Stimulated activated CD4-positive, alpha-beta T cell treated with anti-CD3 and anti-CD28 coated beads, Interleukin-1b, Interleukin-23, amount 100 ng/mL, for 1 hour (primary cell): Measurements from ENCODE around the gene TRAPPC2.
"Not testable (repeated sequence)": the region's sequence is repeated elsewhere in the genome, so short reads cannot be mapped to it uniquely, and the experiment has no call there.

Experiments used
- DNase-seq, 2 donors: peaks; one replicate each; pipeline ENCODE4 v3.0.0-alpha.2; 2020; ENCODE audit warnings: low read depth in 2 of 2

TRAPPC2 gene

DNA sequence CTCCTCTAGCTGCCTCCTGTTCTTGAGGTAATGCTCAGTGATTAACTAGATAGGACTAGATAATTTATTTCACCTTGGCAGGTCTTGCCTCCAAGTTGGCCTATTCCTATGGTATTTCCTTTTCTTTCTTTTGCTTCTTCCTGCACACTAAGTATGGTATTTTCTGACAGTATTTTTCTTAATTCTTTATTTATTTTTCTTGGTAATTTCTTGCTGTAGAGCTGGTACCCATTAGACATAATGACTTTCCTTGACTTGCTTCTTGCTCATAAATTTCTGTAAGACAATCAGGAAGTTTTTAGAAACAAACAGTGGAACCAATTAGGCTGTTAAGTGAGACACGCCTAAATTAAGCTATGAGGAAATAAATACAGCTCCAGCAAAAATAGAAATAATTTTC is 36.0 kb downstream of the TRAPPC2 start:
- DNase-seq, result no peak

DNA sequence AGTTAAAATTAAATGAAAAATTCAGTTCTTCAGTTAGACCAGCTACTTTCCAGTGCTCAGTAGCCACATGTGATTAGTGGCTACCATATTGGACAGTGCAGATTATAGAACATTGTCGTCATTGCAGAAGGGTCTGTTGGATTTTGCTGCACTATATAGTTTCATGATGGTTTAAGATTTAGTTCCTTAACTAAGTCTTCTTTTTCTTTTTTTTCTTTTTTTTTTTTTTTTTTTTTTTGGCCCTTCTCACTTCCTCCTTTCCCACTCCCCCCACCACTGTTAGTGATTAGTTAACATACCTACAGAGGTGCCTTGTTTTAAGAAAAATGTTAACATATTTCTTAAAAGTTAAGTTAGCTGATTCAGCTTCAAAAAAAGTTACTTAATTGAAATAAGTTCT is 36.4 kb downstream of the TRAPPC2 start:
- DNase-seq, result no peak

DNA sequence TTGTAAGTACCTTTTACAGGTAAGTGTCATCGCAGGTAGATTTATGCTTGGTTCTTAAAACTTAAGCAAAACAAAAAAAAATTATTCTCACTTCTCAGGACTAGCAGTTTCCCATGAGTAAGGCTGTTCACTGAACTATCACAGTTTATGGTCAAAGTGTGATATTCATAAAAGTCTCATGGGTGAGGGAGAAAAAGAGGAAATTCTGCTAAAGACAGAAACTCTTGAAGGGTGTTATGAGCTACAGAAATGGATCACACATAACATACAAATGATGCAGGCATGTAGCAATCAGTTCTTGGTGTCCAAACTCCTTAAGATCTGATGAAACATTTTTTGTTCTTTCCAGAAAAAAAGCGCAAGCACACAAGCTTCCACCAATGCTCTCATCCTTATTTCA is 37.0 kb downstream of the TRAPPC2 start:
- no peak for DNase-seq

DNA sequence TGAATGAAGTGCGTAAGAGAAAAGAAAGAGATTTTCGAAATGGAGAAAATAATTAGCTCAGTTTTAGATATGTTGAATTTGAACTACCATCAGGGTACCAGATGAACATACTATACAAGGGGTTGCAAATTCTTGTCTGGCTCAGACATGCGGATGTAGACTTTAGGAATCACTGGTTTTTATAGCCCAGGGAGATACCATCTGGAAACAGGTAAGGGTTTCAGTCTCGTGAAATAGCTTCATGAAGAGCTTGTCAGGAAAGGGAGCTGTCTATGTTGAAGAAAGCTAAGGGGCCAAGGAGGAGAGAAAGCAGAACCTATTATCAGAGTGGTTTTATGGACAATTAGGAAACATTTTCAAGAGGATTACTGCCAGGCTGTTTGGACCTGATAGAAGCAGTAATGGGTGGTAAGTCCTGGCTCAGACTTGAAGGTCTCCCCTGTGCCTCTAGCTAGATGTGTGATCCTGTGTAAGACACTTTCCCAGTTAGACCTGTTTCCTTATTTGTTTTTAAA is 38.8 kb downstream of the TRAPPC2 start:
- DNase-seq, result no peak

DNA sequence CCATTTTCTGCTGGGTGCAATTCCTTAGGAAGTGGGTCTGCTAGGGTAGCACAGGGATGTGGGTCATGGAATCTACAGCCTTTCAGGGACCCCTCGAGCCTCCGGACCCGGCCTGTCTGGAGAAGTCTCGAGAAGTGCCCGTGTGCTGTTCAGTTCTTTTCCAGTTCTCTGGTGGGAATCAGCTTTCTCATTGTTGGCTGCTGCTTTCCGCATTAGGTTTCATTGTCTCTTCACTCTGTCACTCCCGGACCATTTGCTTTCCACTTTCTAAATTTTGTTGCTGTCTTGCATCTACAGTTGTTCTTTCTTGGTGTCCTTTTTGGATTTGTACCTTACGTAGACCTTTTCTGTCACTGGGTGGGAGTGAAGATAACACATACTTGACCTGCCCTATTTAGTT is 39.4 kb downstream of the TRAPPC2 start:
- no peak for DNase-seq

DNA sequence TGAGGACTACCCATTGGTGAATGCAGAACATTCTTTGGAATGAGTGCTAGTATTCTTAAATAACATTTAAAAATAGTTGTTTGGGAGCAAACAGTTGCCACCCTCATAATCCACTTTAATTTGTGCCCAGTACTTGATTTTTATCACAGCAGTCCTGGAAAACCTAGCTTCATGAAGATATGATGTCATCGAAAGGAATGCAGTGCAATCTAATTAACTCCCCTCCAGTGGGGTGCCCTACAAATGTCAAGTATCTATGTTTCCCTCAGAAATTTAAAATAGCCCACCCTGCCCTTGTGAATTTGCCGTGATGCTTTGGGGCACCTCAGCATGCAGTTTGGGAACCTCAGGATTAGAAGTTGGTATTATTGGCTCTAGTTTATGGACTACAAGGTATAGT is 40.1 kb downstream of the TRAPPC2 start:
- DNase-seq, result no peak

DNA sequence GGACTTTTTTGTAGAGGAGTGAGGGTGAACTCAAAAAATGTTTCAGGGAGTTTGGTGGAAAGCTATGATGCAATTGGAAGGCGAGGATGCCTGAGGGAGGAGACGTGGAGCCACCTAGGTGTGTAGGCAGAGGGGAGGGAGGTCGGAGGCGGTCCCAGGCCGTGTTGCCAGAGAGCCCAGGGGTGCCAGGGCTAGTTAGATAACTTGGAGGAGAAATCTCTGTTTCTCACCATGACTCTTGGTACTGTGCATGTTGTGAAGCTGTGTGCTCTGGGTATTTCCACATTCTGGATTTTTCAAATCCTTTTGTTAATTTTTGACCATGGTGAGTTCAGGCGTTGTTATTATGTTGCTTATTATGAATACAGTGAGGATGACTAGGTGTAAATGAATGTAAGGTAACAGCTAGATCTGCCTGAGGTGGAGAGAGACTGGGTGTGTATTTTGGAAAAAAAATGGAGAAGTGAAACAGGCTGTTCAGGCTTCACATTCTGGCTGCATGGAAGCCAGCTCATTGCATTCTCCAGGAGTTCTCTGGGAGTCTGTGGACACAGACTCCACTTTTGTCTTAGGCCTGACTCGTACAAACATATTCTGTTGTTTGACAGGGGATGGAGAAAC is 41.0 kb downstream of the TRAPPC2 start:
- no peak for DNase-seq

DNA sequence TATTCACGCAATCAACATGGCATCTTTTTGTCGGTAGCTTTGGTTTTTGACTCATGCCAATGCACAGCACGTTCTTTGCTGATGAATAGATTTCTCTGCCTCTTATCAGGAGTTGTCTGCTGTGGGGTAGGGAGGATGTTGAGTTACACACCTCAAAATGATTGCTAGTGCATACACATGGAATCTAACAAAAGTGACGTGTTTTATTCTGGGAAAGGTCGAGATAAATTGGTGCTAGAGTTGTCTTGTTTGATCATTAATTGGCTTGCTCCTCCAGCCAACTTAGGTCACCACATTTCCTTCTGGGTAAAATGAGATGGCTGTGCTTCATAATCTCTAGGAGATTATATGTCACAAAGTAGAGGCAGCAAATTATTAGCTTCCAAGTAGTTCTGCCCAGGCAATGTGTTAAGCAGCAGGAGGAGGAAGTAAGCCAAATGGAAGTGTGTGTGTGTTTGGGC is 41.6 kb downstream of the TRAPPC2 start:
- DNase-seq, result no peak

DNA sequence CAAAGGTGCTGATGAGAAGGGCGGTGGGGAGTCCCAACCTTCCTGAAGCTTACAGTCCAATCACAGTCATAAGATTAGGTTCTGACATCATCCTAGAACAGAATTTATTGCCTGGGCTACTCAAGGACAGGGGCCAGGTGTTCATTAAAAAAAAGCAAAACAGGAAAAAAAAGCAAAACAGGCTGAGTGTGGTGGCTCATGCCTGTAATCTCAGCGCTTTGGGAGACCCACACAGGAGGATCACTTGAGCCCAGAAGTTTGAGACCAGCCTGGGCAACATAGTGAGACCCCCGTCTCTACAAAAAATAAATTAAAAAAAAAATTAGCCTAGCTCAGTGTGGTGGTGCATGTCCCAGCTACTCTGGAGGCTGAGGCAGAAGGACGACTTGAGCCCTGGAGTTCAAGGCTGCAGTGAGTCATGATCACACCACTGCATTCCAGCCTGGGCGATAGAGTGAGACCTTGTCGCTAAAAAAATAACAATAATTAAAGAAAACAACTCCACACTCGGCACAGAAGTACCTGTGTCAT is 42.5 kb downstream of the TRAPPC2 start:
- no peak for DNase-seq

DNA sequence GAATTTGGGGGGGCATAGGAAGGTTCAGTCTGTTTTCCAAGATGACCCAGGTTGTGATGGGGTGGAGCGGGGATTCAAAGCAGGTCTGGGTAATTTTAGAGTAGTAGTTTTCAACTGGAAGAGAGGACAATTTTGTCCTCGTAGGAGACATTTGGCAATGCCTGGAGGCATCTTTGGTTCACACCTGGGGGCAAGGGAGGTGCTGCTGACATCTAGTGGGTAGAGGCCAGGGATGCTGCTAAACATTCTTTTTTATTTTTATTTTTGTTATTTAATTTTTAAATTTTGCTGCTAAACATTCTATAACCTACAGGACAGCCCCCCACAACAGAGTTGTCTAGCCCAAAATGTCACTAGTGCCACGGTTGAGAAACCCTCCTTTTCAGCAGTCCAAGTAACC is 43.6 kb downstream of the TRAPPC2 start:
- no peak for DNase-seq

DNA sequence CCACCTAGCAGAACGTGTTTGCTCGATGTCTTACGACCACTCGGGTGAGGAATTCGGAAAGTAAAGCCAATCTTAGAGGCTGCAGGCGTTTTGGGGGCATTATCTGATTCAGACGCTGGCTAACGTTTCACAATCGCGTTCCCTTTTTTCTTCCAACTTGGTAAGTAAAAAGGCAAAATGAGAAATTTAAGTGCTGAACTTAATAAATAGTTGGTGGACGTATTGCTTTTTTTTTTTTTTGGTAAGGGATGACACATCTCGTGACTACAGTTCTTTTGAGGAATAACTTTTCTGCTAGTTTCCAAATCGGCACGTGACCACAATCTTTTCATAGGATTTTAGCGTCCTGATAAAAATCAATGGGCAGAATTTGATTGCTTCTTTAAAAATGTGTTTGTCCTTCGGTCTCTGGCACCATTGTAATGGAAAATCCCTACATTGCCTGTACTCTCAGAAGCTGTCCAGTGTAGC is 44.6 kb downstream of the TRAPPC2 start:
- no peak for DNase-seq

DNA sequence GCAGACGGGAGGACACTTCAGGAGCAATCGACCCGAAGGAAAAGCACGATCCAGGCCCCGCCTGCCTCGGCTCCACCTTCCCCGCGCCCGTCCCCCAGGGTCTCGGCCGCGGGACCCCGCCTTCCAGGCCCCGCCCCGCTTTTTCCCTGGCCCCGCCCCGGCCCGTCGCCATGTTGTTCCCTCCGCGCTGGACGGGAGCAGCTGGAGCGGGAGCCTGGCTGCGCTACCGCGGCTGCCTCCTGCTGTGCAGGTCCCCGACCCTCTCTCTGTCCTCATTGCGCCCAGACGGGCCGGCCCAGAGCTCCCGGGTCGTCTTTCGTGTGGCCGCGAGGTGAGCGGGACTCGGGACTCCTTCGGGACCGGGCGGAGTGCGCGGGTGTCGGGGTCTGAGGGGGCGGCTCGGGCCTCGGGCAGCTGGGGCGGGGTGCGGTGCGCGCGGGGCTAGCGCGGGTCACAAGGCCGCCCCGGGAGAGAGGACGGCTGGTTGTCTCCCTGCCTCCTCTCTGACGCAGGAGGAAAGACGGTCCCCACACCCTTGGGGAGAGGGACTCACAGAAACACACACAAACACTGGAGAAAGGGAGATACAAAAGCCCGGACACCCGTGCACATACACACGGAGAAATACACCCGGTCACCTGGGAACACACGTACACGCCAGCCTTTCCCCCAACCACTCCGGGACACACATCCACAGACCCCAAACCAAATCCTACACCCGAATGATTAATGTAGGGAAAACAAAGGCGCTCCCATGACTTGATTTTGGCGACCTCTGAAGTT is 45.3 kb downstream of the TRAPPC2 start, which contains the start of gene RAB9A:
RAB9A (plus strand) TSS at position 171 of the 783 bp plus-strand sequence. CDS start 19,619 bp downstream, outside the sequence.
- DNase-seq, result peak; percentile 41 to 69

DNA sequence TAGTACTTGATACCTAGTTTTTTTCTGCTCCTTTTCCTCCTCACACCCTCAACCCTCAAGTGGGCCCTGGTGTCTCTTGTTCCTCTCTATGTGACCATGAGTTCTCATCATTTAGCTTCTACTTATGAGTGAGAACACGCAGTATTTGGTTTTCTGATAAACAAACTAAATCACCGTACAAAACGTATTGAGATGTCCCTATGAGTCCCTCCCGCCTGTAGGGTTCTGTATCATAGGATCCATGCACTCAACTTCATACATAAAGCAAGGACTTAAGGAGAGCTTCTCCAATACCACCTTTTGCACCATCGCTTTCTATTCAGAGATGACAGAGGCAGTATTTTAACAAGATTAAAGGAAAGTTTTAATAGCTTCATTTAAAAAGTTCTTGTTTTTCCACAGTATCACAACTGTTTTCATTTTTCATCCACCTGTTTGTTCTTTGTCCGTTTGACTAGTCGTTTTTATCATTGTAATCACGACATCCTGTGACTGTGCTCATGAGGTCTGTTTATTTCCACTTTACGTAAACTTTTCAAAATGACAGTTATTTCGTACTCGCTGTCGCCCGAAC is 45.9 kb downstream of the TRAPPC2 start:
- no peak for DNase-seq

DNA sequence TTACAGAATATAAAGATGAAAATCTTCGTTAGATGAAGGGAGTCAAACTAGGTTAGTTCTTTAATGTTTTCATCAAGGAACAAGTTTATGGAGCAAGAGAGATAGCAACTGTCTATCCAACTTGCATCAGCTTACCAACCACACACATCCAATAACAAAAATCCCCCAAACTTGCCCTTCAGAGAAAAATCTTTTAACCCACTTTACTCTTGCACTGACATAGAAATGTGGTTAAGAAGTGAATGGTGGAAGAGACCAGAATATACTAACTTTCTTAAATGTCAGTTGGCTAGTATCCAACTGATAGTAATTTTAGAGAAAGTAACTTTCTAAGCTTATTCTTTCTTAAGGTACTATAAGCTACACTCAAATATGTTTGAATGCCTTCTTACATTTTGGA is 47.2 kb downstream of the TRAPPC2 start:
- DNase-seq, result no peak

DNA sequence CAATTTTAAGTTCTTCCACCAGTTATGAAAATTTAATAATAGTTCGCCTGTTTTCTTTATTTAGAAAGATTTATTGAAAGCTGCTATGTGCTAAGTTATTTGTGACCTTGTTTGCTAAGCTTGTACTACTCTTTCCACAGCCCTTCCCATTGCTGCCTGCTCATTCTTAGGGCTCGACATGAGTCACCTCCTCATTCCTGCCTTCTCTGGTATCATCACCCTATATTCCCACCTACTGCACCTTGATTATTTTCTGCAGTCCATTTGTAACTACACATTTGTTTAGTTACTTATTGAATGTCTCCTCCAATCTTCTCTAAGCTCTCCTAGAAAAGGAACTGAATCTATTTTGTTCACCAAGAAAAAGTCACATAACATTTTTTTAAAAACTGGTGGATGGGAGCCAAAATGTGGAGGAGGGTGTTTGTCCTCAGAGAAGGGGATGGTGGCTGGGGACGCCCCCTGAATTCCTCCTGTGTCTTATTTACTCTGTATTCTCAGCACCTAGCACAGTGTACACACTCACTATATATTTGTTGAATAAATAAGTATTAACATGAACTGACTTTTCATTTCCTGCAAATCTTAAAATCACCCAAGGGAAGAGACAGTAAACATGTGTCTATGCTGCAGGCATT is 49.2 kb downstream of the TRAPPC2 start:
- no peak for DNase-seq

DNA sequence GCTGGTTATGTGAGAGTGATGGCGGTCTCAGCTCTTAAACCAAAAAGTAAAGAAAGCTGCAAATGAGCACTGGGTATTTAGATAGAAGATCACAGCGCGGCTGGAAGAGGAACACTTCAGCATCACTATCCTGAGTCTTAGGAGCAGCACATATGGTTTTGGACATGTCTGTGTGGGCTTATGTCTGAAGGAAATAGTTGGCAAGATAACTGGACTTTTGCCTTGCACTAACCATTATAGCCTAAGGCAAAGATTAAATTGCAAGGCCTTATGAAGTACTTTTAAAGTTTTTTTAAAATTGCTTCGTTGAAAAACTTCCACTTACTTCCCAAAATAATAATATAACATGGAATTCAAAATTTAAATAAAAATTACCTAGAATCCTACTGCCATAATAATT is 50.1 kb downstream of the TRAPPC2 start:
- DNase-seq, result no peak

DNA sequence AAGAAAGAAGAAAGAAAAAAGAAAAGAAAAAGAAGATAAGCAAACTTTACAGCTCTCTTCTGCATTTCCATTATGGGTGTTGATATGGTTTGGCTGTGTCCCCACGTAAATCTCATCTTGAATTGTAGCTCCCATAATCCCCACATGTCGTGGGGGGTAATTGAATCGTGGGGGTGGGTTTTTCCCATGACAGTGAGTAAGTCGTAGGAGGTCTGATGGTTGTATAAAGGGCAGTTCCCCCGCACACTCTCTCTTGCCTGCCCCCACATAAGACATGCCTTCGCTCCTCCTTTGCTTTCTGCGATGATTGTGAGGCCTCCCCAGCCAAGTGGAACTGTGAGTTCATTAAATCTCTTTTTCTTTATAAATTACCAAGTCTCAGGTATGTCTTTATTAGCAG is 52.8 kb downstream of the TRAPPC2 start:
- no peak for DNase-seq

DNA sequence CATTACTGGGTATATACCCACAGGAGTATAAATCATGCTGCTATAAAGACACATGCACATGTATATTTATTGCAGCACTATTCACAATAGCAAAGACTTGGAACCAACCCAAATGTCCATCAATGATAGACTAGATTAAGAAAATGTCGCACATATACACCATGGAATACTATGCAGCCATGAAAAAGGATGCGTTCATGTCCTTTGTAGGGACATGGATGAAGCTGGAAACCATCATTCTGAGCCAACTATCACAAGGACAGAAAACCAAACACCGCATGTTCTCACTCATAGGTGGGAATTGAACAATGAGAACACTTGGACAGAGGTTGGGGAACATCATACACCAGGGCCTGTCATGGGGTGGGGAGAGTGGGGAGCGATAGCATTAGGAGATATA is 54.7 kb downstream of the TRAPPC2 start:
- not testable (repeated sequence) for DNase-seq

DNA sequence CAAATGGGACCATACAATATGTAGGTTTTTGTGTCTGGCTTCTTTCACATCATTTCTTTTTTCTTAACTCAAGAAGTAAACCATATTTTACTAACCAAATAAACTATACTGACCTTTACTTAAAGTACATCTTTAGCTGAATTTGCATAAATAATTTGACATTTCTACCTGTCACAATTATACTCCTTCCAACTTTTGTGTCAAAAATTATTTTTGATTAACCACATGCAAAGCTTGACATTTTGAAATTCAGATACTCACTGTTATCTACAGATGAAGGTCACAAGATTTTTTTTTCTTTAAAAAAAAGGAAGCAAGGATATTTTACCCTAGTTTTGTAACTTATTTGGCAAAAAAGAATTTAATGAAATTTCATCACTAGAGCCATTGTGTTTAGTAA is 57.5 kb downstream of the TRAPPC2 start:
- DNase-seq, result no peak

DNA sequence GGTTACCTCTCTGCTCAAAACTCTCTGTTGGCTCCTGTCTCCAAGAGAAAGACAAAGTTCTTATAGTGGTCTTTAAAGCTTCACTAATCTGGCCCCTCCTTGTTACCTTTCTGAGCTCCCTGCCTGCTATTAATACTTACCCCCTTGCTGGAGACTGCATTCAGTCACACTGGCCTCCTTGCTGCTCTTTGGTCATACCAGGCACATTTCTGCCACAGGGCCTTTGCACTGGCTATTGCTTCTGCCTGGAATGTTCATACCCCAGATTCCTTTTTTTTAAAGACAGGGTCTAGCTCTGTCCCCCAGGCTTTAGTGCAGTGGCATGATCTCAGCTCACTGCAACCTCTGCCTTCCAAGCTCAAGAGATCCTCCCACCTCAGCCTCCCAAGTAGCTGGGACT is 61.4 kb downstream of the TRAPPC2 start:
- DNase-seq, result no peak

DNA sequence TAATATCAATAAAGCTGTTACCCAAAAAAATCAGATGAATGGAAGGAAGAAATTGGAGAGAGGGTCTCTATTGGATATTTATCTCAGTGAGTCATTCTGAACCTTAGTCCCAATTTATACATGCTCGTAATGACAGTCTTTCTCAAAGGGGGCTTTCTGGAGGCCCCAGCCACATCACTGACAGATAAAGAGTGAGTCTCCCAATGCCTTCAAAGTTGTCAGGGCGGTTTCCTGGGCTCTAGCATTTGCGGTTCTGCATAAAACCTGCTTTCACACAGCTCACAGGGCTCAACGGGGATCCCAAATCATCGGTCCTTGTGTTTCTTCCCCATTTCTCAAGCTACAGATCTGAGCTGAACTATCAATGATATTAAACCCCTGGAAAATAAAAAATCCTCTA is 64.2 kb downstream of the TRAPPC2 start:
- DNase-seq, result no peak

DNA sequence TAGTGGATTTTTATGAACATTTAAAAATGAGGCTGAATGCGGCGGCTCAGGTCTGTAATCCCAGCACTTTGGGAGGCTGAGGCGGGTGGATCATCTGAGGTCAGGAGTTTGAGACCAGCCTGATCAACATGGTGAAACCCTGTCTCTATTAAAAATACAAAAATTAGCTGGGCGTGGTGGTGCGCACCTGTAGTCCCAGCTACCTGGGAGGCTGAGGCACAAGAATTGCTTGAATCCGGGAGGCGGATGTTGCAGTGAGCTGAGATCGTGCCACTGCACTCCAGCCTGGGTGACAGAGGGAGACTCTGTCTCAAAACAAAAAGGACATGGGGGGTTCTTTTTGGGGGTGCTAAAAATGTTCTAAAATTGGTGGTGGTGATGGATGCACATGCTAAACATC is 64.7 kb downstream of the TRAPPC2 start:
- not testable (repeated sequence) for DNase-seq
